WTC11 (cell line): ENCODE data around the gene GLT1D1. TPM values are rescaled to one million over a fixed set of nuclear protein-coding genes. Genes with fewer than 3 reads are reported as not detected.

ENCODE experiments used
- ATAC-seq: fragments of 200-7000 bp; cut with Tn5 transposase; 2 replicates; pipeline ENCODE4 v1.10.0; 2021; ENCODE audit warnings: mild to moderate bottlenecking, moderate library complexity
- CTCF ChIA-PET: fragments of 300-600 bp; sonication (Branson Sonifier 250); formaldehyde crosslinking; loops from one replicate; lab custom pipeline; 2021; ENCODE audit warnings: antibody characterized with exemption; lab: Charles Lee
- POLR2A ChIA-PET: fragments of 350-600 bp; sonication (Branson Sonifier 250); formaldehyde crosslinking; loops from one replicate; lab custom pipeline; 2021; ENCODE audit warnings: antibody characterized with exemption; lab: Charles Lee
- DNase-seq: peaks from one replicate; pipeline ENCODE4 v3.0.0; 2021; ENCODE audit warnings: low spot score
- H3K27ac Mint-ChIP-seq: 2 replicates; pipeline ENCODE4 v1.8.0; 2021; ENCODE audit warnings: mixed read lengths
- H3K27me3 Mint-ChIP-seq: 2 replicates; pipeline ENCODE4 v1.8.0; 2021; ENCODE audit warnings: low read depth, mild to moderate bottlenecking, moderate library complexity, mixed read lengths
- H3K36me3 Mint-ChIP-seq: 2 replicates; pipeline ENCODE4 v1.8.0; 2021; ENCODE audit warnings: mixed read lengths
- H3K4me1 Mint-ChIP-seq: 2 replicates; pipeline ENCODE4 v1.8.0; 2022; ENCODE audit warnings: mixed read lengths
- H3K4me3 Mint-ChIP-seq: 2 replicates; pipeline ENCODE4 v1.8.0; 2021; ENCODE audit warnings: mild to moderate bottlenecking, moderate library complexity, mixed read lengths
- H3K9me3 Mint-ChIP-seq: 2 replicates; pipeline ENCODE4 v1.8.0; 2021; ENCODE audit warnings: mixed read lengths
- ATF1 ChIP-seq: sonication (generic); formaldehyde crosslinking; IDR thresholded peaks from 2 replicates; pipeline ENCODE4 v1.8.1; 2023; ENCODE audit warnings: mild to moderate bottlenecking, moderate library complexity, missing genetic modification reagents
- CREB1 ChIP-seq: sonication (generic); formaldehyde crosslinking; IDR thresholded peaks from 2 replicates; pipeline ENCODE4 v1.8.0; 2023; ENCODE audit warnings: mild to moderate bottlenecking, missing genetic modification reagents
- CREM ChIP-seq: sonication (generic); formaldehyde crosslinking; IDR thresholded peaks from 2 replicates; pipeline ENCODE4 v1.8.1; 2022; ENCODE audit warnings: mild to moderate bottlenecking, missing genetic modification reagents, moderate library complexity
- ETV6 ChIP-seq: sonication (generic); formaldehyde crosslinking; IDR thresholded peaks from 2 replicates; pipeline ENCODE4 v1.8.1; 2022; ENCODE audit warnings: mild to moderate bottlenecking, missing genetic modification reagents
- FOXP1 ChIP-seq: sonication (generic); formaldehyde crosslinking; IDR thresholded peaks from 2 replicates; pipeline ENCODE4 v1.8.0; 2022; ENCODE audit warnings: missing genetic modification reagents, mild to moderate bottlenecking, moderate library complexity, borderline replicate concordance
- JAZF1 ChIP-seq: fragments of 250-450 bp; sonication (Bioruptor Pico); IDR thresholded peaks from 2 replicates; pipeline ENCODE4 v1.9.0; 2021; ENCODE audit warnings: moderate library complexity, mild to moderate bottlenecking, inconsistent platforms
- KAT7 ChIP-seq: sonication (generic); formaldehyde crosslinking; IDR thresholded peaks from 2 replicates; pipeline ENCODE4 v1.8.1; 2023; ENCODE audit warnings: missing genetic modification reagents, mild to moderate bottlenecking, borderline replicate concordance
- NR1H2 ChIP-seq: sonication (generic); formaldehyde crosslinking; IDR thresholded peaks from 2 replicates; pipeline ENCODE4 v1.9.0; 2021; ENCODE audit warnings: mild to moderate bottlenecking, moderate library complexity, missing genetic modification reagents
- NR2C2 ChIP-seq: sonication (generic); formaldehyde crosslinking; IDR thresholded peaks from 2 replicates; pipeline ENCODE4 v1.8.0; 2022; ENCODE audit warnings: mild to moderate bottlenecking, missing genetic modification reagents
- RORB ChIP-seq: fragments of 250-450 bp; sonication (Bioruptor Pico); IDR thresholded peaks from 2 replicates; pipeline ENCODE4 v1.9.0; 2021; ENCODE audit warnings: mild to moderate bottlenecking
- SMAD4 ChIP-seq: sonication (generic); formaldehyde crosslinking; IDR thresholded peaks from 2 replicates; pipeline ENCODE4 v1.8.0; 2022; ENCODE audit warnings: mild to moderate bottlenecking, missing genetic modification reagents
- ZNF232 ChIP-seq: sonication (generic); formaldehyde crosslinking; IDR thresholded peaks from 2 replicates; pipeline ENCODE4 v1.8.0; 2022; ENCODE audit warnings: mild to moderate bottlenecking, missing genetic modification reagents
- ZNF416 ChIP-seq: fragments of 250-450 bp; sonication (Bioruptor Pico); IDR thresholded peaks from 2 replicates; pipeline ENCODE4 v1.9.0; 2021; ENCODE audit warnings: mild to moderate bottlenecking, inconsistent platforms
- total RNA-seq: library from RNA; stranded (reverse); gene quantifications from 3 replicates; pipeline ENCODE4 v1.2.3, GENCODE V29; 2021
- TF ChIP-seq, protein P1 (sequence below): fragments of 250-450 bp; sonication (Bioruptor Pico); IDR thresholded peaks from 2 replicates; pipeline ENCODE4 v1.8.0; 2021; ENCODE audit warnings: mild to moderate bottlenecking
- TF ChIP-seq, protein P2 (sequence below): sonication (generic); formaldehyde crosslinking; IDR thresholded peaks from 2 replicates; pipeline ENCODE4 v1.8.1; 2023; ENCODE audit warnings: mild to moderate bottlenecking, missing genetic modification reagents, borderline replicate concordance
- TF ChIP-seq, protein P3 (sequence below): sonication (generic); formaldehyde crosslinking; IDR thresholded peaks from 2 replicates; pipeline ENCODE4 v1.8.1; 2023; ENCODE audit warnings: mild to moderate bottlenecking, moderate library complexity, missing genetic modification reagents
- TF ChIP-seq, protein P4 (sequence below): sonication (generic); formaldehyde crosslinking; IDR thresholded peaks from 2 replicates; pipeline ENCODE4 v1.8.0; 2022; ENCODE audit warnings: mild to moderate bottlenecking, missing genetic modification reagents
- TF ChIP-seq, protein P5 (sequence below): fragments of 250-450 bp; sonication (Bioruptor Pico); conservative IDR thresholded peaks from 2 replicates; pipeline ENCODE4 v1.9.0; 2021; ENCODE audit warnings: mild to moderate bottlenecking
- TF ChIP-seq, protein P6 (sequence below): fragments of 200-600 bp; IDR thresholded peaks from 2 replicates; pipeline ENCODE4 v1.8.0; 2022; ENCODE audit warnings: antibody characterized with exemption

Gene GLT1D1
- total RNA-seq, 1 experiment from 2014 or later, result 1.5 TPM

DNA sequence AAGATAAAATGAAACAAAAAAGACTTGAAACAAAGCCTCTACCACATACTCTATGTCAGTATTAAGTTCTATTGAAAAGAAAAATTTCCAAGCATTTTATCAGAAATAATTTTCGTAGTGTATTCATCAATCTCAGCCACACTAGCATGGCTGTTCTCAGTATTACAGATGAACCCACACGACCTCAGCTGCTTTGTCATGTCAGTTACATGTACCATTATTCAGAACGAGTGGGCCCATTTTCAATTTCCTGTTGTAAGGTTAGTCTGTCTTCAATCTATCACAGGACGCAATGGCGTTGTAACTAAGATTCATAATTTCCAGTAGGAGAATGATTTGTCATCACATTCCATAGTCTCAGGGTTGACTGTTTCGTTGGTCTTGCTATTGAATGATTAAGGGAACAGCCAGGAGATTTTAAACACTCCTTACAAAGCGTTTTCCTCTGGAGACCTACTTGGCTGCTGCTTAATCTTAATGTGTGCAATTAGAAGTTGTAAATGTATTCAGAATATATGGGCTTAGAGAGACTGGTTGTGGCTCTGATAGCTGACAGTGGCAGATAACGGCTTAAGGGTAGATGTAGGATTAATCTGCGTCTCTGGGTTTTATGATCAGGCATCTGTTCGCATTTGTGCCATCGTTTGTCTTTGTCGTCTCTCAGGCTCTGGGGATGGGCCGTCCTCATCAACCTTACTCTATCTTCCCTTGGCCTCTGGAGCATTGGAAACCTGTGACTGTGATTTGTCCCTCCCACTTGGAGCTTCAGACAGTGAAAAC is 65.4 kb downstream of the GLT1D1 start:
- H3K27ac Mint-ChIP-seq, result no peak overlapping the region
- H3K4me3 Mint-ChIP-seq, result no peak overlapping the region
- ATAC-seq (no peak), DNase-seq (no peak)
- CTCF ChIA-PET, result no interaction called here
- H3K9me3 Mint-ChIP-seq, result peaks cover 66% of the 10 kb centered on the region
- TF ChIP-seq ZNF416 (CRISPR knock-in tag) (no peak), SMAD4 (CRISPR knock-in tag) (no peak), ETV6 (CRISPR knock-in tag) (no peak), ATF1 (CRISPR knock-in tag) (no peak), NR1H2 (CRISPR knock-in tag) (no peak), FOXP1 (no peak), NR2C2 (CRISPR knock-in tag) (no peak), ZNF232 (CRISPR knock-in tag) (no peak), JAZF1 (CRISPR knock-in tag) (no peak), CREB1 (CRISPR knock-in tag) (no peak), CREM (CRISPR knock-in tag) (no peak), RORB (CRISPR knock-in tag) (no peak), KAT7 (CRISPR knock-in tag) (no peak)
- TF ChIP-seq, protein P1, sequence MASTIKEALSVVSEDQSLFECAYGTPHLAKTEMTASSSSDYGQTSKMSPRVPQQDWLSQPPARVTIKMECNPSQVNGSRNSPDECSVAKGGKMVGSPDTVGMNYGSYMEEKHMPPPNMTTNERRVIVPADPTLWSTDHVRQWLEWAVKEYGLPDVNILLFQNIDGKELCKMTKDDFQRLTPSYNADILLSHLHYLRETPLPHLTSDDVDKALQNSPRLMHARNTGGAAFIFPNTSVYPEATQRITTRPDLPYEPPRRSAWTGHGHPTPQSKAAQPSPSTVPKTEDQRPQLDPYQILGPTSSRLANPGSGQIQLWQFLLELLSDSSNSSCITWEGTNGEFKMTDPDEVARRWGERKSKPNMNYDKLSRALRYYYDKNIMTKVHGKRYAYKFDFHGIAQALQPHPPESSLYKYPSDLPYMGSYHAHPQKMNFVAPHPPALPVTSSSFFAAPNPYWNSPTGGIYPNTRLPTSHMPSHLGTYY (CRISPR knock-in tag), result no peak
- TF ChIP-seq, protein P2, sequence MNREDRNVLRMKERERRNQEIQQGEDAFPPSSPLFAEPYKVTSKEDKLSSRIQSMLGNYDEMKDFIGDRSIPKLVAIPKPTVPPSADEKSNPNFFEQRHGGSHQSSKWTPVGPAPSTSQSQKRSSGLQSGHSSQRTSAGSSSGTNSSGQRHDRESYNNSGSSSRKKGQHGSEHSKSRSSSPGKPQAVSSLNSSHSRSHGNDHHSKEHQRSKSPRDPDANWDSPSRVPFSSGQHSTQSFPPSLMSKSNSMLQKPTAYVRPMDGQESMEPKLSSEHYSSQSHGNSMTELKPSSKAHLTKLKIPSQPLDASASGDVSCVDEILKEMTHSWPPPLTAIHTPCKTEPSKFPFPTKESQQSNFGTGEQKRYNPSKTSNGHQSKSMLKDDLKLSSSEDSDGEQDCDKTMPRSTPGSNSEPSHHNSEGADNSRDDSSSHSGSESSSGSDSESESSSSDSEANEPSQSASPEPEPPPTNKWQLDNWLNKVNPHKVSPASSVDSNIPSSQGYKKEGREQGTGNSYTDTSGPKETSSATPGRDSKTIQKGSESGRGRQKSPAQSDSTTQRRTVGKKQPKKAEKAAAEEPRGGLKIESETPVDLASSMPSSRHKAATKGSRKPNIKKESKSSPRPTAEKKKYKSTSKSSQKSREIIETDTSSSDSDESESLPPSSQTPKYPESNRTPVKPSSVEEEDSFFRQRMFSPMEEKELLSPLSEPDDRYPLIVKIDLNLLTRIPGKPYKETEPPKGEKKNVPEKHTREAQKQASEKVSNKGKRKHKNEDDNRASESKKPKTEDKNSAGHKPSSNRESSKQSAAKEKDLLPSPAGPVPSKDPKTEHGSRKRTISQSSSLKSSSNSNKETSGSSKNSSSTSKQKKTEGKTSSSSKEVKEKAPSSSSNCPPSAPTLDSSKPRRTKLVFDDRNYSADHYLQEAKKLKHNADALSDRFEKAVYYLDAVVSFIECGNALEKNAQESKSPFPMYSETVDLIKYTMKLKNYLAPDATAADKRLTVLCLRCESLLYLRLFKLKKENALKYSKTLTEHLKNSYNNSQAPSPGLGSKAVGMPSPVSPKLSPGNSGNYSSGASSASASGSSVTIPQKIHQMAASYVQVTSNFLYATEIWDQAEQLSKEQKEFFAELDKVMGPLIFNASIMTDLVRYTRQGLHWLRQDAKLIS (CRISPR knock-in tag), result no peak
- TF ChIP-seq, protein P3, sequence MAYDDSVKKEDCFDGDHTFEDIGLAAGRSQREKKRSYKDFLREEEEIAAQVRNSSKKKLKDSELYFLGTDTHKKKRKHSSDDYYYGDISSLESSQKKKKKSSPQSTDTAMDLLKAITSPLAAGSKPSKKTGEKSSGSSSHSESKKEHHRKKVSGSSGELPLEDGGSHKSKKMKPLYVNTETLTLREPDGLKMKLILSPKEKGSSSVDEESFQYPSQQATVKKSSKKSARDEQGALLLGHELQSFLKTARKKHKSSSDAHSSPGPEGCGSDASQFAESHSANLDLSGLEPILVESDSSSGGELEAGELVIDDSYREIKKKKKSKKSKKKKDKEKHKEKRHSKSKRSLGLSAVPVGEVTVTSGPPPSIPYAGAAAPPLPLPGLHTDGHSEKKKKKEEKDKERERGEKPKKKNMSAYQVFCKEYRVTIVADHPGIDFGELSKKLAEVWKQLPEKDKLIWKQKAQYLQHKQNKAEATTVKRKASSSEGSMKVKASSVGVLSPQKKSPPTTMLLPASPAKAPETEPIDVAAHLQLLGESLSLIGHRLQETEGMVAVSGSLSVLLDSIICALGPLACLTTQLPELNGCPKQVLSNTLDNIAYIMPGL (CRISPR knock-in tag), result no peak
- TF ChIP-seq, protein P4, sequence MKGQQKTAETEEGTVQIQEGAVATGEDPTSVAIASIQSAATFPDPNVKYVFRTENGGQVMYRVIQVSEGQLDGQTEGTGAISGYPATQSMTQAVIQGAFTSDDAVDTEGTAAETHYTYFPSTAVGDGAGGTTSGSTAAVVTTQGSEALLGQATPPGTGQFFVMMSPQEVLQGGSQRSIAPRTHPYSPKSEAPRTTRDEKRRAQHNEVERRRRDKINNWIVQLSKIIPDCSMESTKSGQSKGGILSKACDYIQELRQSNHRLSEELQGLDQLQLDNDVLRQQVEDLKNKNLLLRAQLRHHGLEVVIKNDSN (CRISPR knock-in tag), result no peak
- TF ChIP-seq, protein P5, sequence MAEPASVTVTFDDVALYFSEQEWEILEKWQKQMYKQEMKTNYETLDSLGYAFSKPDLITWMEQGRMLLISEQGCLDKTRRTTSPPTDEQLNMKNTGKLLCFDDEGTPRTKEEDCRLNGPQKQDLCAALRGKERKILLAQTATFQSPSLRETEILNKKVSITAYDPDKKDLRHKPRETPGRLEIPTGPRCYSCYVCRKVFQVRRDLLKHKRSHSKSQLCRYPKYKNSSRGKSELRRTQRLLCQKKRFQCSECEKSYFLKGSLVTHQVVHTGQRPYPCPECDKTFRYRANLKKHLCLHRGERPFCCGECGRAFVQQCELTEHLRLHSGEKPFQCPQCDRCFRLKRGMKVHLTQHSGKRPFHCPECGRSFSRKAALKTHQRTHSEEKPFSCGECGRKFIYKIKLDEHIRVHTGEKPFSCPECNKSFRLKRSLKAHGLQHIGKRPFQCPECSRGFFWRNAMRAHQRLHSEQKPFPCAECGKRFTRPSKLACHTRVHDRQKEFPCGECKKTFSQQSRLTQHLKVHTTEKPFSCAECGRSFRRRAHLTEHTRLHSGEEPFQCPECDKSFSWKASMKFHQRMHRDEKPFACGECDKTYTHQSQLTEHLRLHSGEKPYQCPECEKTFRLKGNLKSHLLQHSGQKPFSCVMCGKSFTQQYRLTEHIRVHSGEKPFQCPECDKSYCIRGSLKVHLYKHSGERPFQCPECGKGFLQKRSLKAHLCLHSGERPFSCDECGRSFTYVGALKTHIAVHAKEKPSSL (CRISPR knock-in tag), result no peak
- TF ChIP-seq, protein P6, sequence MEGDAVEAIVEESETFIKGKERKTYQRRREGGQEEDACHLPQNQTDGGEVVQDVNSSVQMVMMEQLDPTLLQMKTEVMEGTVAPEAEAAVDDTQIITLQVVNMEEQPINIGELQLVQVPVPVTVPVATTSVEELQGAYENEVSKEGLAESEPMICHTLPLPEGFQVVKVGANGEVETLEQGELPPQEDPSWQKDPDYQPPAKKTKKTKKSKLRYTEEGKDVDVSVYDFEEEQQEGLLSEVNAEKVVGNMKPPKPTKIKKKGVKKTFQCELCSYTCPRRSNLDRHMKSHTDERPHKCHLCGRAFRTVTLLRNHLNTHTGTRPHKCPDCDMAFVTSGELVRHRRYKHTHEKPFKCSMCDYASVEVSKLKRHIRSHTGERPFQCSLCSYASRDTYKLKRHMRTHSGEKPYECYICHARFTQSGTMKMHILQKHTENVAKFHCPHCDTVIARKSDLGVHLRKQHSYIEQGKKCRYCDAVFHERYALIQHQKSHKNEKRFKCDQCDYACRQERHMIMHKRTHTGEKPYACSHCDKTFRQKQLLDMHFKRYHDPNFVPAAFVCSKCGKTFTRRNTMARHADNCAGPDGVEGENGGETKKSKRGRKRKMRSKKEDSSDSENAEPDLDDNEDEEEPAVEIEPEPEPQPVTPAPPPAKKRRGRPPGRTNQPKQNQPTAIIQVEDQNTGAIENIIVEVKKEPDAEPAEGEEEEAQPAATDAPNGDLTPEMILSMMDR, result no peak
- no peaks in the 10 kb centered on the region for H3K4me1 Mint-ChIP-seq
- POLR2A ChIA-PET, result no interaction called here
- H3K27me3 Mint-ChIP-seq, result no peaks in the 10 kb centered on the region; the same call in 1 of the 2 replicates
- peaks cover 61% of the 10 kb centered on the region for H3K36me3 Mint-ChIP-seq
